Mesenchymal stem cell (in vitro differentiated cells and primary cell): ENCODE results near the gene STON2.

Experiments used
- DNase-seq: peaks from one replicate; pipeline ENCODE4 v3.0.0-alpha.2; 2013
- H2AFZ ChIP-seq: one replicate; pipeline ENCODE4 v1.6.1; 2013; ENCODE audit warnings: low read depth, mild to moderate bottlenecking, control low read depth, inconsistent platforms, low read length, moderate library complexity
- H2AK5ac ChIP-seq: 2 replicates; pipeline ENCODE4 v1.6.1; 2013; ENCODE audit warnings: low read length, moderate library complexity, mild to moderate bottlenecking, inconsistent platforms; ENCODE audit not compliant: severe bottlenecking
- H2BK120ac ChIP-seq: one replicate; pipeline ENCODE4 v1.6.1; 2013; ENCODE audit warnings: low read depth, mild to moderate bottlenecking, inconsistent platforms, low read length, moderate library complexity
- H2BK12ac ChIP-seq, 2 experiments: one replicate each; pipeline ENCODE4 v1.6.1; 2013; ENCODE audit warnings: inconsistent platforms in 2 of 2, low read length in 2 of 2, mild to moderate bottlenecking in 2 of 2, moderate library complexity in 2 of 2, control low read depth in 1 of 2
- H2BK15ac ChIP-seq: one replicate; pipeline ENCODE4 v1.6.1; 2013; ENCODE audit warnings: mild to moderate bottlenecking, low read depth, inconsistent platforms; ENCODE audit not compliant: poor library complexity, severe bottlenecking
- H2BK5ac ChIP-seq: 2 replicates; pipeline ENCODE4 v1.6.1; 2013; ENCODE audit warnings: low read depth, mild to moderate bottlenecking, low read length, control low read depth, inconsistent platforms; ENCODE audit not compliant: poor library complexity, severe bottlenecking
- H3K14ac ChIP-seq, 2 experiments: one replicate each; pipeline ENCODE4 v1.6.1; 2013; ENCODE audit warnings: inconsistent platforms in 2 of 2, low read length in 2 of 2, control low read depth in 1 of 2, mild to moderate bottlenecking in 1 of 2, moderate library complexity in 1 of 2
- H3K18ac ChIP-seq, 2 experiments: one replicate each; pipeline ENCODE4 v1.6.1; 2013; ENCODE audit warnings: inconsistent platforms in 2 of 2, low read length in 2 of 2, control low read depth in 1 of 2, low read depth in 1 of 2, mild to moderate bottlenecking in 1 of 2
- H3K23ac ChIP-seq, 2 experiments: one replicate each; pipeline ENCODE4 v1.6.1; 2013; ENCODE audit warnings: inconsistent platforms in 2 of 2, low read length in 2 of 2, mild to moderate bottlenecking in 2 of 2, moderate library complexity in 2 of 2, control low read depth in 1 of 2
- H3K27ac ChIP-seq: 2 replicates; pipeline ENCODE4 v1.5.1; 2013; ENCODE audit warnings: mild to moderate bottlenecking, moderate library complexity, low read length, control low read depth, inconsistent platforms; ENCODE audit not compliant: poor library complexity, severe bottlenecking
- H3K27me3 ChIP-seq, 2 experiments: 2 replicates each; pipeline versions ENCODE4 v1.6.1 to v1.7.0; 2013; ENCODE audit warnings: low read length in 2 of 2, mild to moderate bottlenecking in 2 of 2, moderate library complexity in 2 of 2, control low read depth in 1 of 2, inconsistent platforms in 1 of 2; ENCODE audit not compliant: control insufficient read depth in 1 of 2, insufficient read depth in 1 of 2
- H3K36me3 ChIP-seq, 2 experiments: 2 replicates each; pipeline versions ENCODE4 v1.6.1 to v1.7.0; 2013; ENCODE audit warnings: low read length in 2 of 2, control low read depth in 1 of 2, inconsistent platforms in 1 of 2, low read depth in 1 of 2, mild to moderate bottlenecking in 1 of 2; ENCODE audit not compliant: insufficient read depth in 2 of 2, control insufficient read depth in 1 of 2
- H3K4ac ChIP-seq, 2 experiments: one replicate each; pipeline ENCODE4 v1.6.1; 2013; ENCODE audit warnings: inconsistent platforms in 2 of 2, low read length in 2 of 2, mild to moderate bottlenecking in 2 of 2, moderate library complexity in 2 of 2, control low read depth in 1 of 2, low read depth in 1 of 2
- H3K4me1 ChIP-seq: 2 replicates; pipeline ENCODE4 v1.6.1; 2013; ENCODE audit warnings: low read depth, low read length, control low read depth; ENCODE audit not compliant: control insufficient read depth, insufficient read depth
- H3K4me2 ChIP-seq: 2 replicates; pipeline ENCODE4 v1.6.1; 2013; ENCODE audit warnings: low read length, mild to moderate bottlenecking, inconsistent platforms; ENCODE audit not compliant: poor library complexity, severe bottlenecking
- H3K4me3 ChIP-seq, 2 experiments: 2 replicates each; pipeline versions ENCODE4 v1.5.1 to v1.7.0; 2013; ENCODE audit warnings: low read length in 2 of 2, mild to moderate bottlenecking in 2 of 2, control low read depth in 1 of 2, low read depth in 1 of 2; ENCODE audit not compliant: insufficient read depth in 1 of 2
- H3K79me1 ChIP-seq: replicated peaks from 2 replicates; pipeline ENCODE4 v1.6.1; 2013; ENCODE audit warnings: mild to moderate bottlenecking, control low read depth, low read length, inconsistent platforms; ENCODE audit not compliant: poor library complexity, severe bottlenecking
- H3K9ac ChIP-seq: 2 replicates; pipeline ENCODE4 v1.7.0; 2013; ENCODE audit warnings: mild to moderate bottlenecking, low read length, moderate library complexity
- H3K9me3 ChIP-seq: 2 replicates; pipeline ENCODE4 v1.7.0; 2013; ENCODE audit warnings: mild to moderate bottlenecking, low read length; ENCODE audit not compliant: control insufficient read depth
- H4K8ac ChIP-seq: one replicate; pipeline ENCODE4 v1.6.1; 2013; ENCODE audit warnings: inconsistent platforms, mild to moderate bottlenecking, low read length, moderate library complexity
- H4K91ac ChIP-seq: one replicate; pipeline ENCODE4 v1.6.1; 2013; ENCODE audit warnings: mild to moderate bottlenecking, low read length, inconsistent platforms
- WGBS: methylation state at CpG from one replicate; pipeline ENCODE4 v1.1.7; 2013; ENCODE audit warnings: mixed read lengths; 5-methylcytosine and 5-hydroxymethylcytosine counted together

The STON2 gene

DNA sequence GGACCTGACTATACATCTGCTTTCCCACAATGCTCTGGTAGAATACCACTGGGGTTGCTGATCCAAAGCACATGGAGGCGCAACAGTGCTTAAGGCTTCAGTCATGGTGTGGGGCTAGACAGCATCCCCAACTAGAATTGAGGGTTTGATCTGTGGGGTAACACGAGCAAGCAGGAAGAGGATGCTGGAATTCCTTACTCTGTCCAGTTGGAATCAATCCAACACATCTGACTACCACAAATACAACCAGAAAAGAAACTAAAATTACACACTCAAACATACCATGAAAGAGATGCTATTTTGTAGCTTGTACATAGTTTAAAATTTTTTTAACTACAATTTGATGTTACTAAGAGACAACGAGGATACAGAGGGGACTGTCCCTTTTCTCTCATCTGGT, 138.9 kb downstream of the STON2 start:
- H3K27ac ChIP-seq = no peak overlapping the region
- no peak overlapping the region for H3K4me3 ChIP-seq
- no peak overlapping the region for H2BK15ac ChIP-seq
- no peak overlapping the region for H3K4me2 ChIP-seq
- no peak overlapping the region for H2AFZ ChIP-seq
- H2AK5ac ChIP-seq = no peak overlapping the region
- H3K14ac ChIP-seq = no peak overlapping the region
- H3K27me3 ChIP-seq = no peaks in the 10 kb centered on the region
- H2BK120ac ChIP-seq = no peak overlapping the region
- H3K23ac ChIP-seq = no peak overlapping the region
- H3K4me1 ChIP-seq = no peaks in the 10 kb centered on the region
- no peak overlapping the region for H4K8ac ChIP-seq
- peaks cover 0 to 10% of the 10 kb centered on the region in 2 experiments for H3K36me3 ChIP-seq
- no peak overlapping the region for H2BK5ac ChIP-seq
- H2BK12ac ChIP-seq = no peak overlapping the region
- H3K9ac ChIP-seq = no peak overlapping the region
- no peak overlapping the region for H4K91ac ChIP-seq
- DNase-seq = no peak
- H3K18ac ChIP-seq = no peak overlapping the region
- no peaks in the 10 kb centered on the region for H3K79me1 ChIP-seq
- 90% methylated on average over 2 of the region's 3 CpGs for WGBS
- H3K9me3 ChIP-seq = no peaks in the 10 kb centered on the region
- H3K4ac ChIP-seq = no peak overlapping the region

DNA sequence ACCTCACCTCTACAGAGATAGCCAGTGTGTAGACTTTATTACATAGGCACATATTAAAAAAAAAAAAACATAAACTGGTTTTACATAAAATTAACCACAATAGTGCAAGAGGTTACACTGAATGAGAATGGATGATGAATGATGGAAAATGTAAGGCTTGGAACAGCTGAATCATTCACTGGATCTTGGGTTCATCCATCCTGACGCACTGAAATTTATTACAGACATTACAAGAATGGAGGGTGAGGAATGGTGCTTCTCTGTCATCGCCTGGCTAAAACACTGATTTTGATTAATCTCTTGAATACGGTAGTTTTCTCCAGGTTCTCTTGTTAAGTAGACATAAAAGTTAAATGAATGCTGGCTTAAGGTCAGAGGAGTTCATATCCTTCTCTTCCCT, 139.4 kb downstream of the STON2 start:
- Histone ChIP-seq H2BK15ac (no peak overlapping the region), H2BK12ac (no peak overlapping the region), H3K4ac (no peak overlapping the region), H2BK120ac (no peak overlapping the region), H3K18ac (no peak overlapping the region), H3K79me1 (no peaks in the 10 kb centered on the region), H2AK5ac (no peak overlapping the region), H3K9ac (no peak overlapping the region), H3K36me3 (peaks cover 0 to 10% of the 10 kb centered on the region in 2 experiments), H3K4me2 (no peak overlapping the region), H4K91ac (no peak overlapping the region), H4K8ac (no peak overlapping the region), H2AFZ (no peak overlapping the region), H2BK5ac (no peak overlapping the region), H3K27ac (no peak overlapping the region), H3K23ac (no peak overlapping the region), H3K4me1 (no peaks in the 10 kb centered on the region), H3K14ac (no peak overlapping the region), H3K9me3 (no peaks in the 10 kb centered on the region), H3K4me3 (no peak overlapping the region), H3K27me3 (no peaks in the 10 kb centered on the region)
- WGBS = 100% methylated on average over 2 of the region's 3 CpGs
- DNase-seq = no peak

DNA sequence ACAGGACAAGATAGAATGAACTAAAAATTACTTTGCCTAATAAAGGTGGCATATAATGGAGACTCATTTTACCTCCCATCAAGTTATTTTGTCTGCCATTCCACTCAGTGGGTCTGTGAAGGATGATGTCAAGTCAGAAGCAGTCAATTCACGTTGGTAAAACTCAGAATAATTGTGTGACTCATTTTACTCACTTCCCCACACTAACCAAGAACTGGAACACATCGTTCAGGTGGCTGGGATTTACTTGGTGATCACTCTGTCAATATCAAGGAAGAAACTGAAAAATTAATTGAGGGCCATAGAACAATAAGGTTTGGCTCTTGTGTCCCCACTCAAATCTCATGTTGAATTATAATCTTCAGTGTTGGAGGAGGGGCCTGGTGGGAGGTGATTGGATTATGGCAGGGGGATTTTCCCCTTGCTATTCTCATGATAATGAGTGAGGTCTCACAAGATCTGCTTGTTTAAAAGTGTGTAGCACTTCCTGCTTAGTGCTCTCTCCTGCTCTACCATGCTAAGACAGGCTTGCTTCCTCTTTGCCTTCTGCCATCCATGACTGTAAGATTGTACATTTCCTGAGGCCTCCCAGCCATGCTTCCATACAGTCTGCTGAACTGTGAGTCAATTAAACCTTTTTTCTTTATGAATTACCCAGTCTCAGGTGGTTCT, 143.7 kb downstream of the STON2 start:
- Histone ChIP-seq H3K79me1 (no peaks in the 10 kb centered on the region), H2BK12ac (no peak overlapping the region), H3K9ac (no peak overlapping the region), H4K91ac (no peak overlapping the region), H3K4ac (no peak overlapping the region), H3K23ac (no peak overlapping the region), H3K4me1 (no peaks in the 10 kb centered on the region), H3K14ac (no peak overlapping the region), H3K27ac (no peak overlapping the region), H2AK5ac (no peak overlapping the region), H3K9me3 (no peaks in the 10 kb centered on the region), H2AFZ (no peak overlapping the region), H2BK5ac (no peak overlapping the region), H3K36me3 (peaks cover 0 to 6% of the 10 kb centered on the region in 2 experiments), H4K8ac (no peak overlapping the region), H3K4me3 (no peak overlapping the region), H3K4me2 (no peak overlapping the region), H3K27me3 (no peaks in the 10 kb centered on the region), H3K18ac (no peak overlapping the region), H2BK120ac (no peak overlapping the region), H2BK15ac (no peak overlapping the region)
- WGBS = 44% methylated on average over 1 of the region's 2 CpGs
- no peak for DNase-seq

DNA sequence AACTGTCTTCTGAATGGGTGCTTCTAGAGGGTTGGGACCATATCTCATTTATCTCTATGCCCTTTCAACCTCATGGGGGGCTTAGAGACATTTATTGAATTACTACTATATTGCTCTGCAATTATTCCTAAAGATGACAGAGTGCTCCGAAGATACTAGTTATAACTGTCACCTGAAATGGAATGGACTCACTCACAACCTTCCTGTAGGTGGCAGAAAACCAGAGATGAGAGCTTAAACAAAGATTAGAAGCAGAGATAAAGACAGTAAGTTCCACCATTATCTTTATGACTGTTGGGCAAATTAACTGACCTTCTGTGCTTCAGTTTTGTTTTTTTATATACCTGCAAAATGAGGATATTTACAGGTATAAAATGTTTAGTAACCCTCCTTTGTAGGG, 147.8 kb downstream of the STON2 start:
- Histone ChIP-seq H2BK5ac (no peak overlapping the region), H3K4me1 (no peaks in the 10 kb centered on the region), H3K18ac (no peak overlapping the region), H2AK5ac (no peak overlapping the region), H3K4ac (no peak overlapping the region), H3K4me3 (no peak overlapping the region), H3K27ac (no peak overlapping the region), H3K23ac (no peak overlapping the region), H2BK12ac (no peak overlapping the region), H2BK15ac (no peak overlapping the region), H3K4me2 (no peak overlapping the region), H3K27me3 (no peaks in the 10 kb centered on the region), H2AFZ (no peak overlapping the region), H3K9me3 (no peaks in the 10 kb centered on the region), H3K36me3 (no peaks in the 10 kb centered on the region), H3K79me1 (no peaks in the 10 kb centered on the region), H4K91ac (no peak overlapping the region), H2BK120ac (no peak overlapping the region), H4K8ac (no peak overlapping the region), H3K9ac (no peak overlapping the region), H3K14ac (no peak overlapping the region)
- WGBS = no CpG with 5 or more reads among the region's 1 CpG
- no peak for DNase-seq
